ENCODE data around the gene CRACR2A. TPM values are rescaled to one million over a fixed set of nuclear protein-coding genes. Genes with fewer than 3 reads are reported as not detected.

The CRACR2A gene
- 1.3 TPM for polyA plus RNA-seq (ENCODE audit: insufficient read length)

DNA sequence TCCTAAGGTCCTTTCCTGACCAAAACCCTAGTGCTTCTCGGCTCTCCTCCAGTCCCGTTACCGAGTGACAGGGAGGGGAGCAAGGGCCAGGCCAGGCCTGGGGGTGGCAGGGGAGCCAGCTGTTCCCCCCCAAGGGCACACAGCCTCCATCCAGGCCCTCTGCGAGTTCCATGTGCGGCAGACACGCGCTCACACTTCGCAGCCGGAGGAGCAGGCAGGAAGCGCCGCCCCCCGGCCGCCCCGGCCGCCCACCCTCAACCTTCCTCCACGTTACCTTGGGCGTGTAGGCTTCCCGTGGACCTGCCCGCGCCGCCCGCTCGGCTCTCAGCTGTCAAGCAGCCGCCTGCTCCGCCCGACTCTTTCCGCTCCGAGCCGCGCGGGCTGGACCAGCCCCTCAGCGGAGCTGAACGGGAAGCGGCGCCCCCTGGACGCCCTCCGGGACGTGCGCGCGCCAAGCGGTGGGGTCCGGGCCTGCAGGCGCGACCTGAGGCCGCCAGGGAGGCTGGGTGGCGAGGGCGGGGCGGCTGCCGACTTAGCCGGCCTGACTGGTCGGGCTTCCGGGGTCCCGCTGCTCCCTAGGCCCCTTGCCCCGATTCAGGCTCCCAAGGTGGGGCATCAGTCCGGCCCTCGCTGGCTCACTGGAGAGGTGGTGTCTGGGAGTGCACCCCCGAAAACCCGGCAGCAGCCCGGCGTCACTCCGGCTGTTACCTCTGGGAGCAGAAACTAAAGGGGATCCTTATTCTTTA is at the start of gene CRACR2A:
Gene CRACR2A, minus strand, starts transcription at position 369 of the 746 bp plus-strand sequence. CDS start 56,110 bp downstream, outside the sequence.
- no peak for DNase-seq (ENCODE audit: low read depth)

DNA sequence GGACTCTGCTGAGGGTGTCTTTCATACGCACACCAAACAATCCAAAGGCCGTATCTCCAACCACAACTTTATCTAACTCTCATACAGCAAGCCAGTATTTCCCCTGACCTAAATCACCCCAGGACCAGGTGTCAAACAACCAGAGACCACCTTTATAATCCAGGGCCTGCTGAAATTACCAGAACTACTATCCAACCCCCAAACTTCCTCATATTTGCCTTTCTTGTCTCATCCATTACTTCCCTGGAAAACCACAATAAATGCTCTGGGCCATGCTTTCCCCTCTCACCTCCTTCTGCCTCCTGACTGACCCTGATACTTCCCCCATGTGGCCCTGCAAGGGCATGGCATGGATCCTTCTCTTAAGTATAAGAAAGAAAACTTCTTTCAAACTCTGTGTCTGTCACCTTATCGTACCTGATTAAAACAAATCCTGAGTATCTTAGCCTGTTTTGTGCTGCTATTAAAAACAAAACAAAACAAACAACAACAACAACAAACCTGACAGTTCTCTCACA is 44.7 kb upstream of the CRACR2A start:
- no peak for DNase-seq (ENCODE audit: low read depth)

- DNase-seq (ENCODE audit: low read depth) = no peak
Observed at GRCh38 chr12:3795492-3796133, 42.7 kb upstream of the CRACR2A start.

- no peak for DNase-seq (ENCODE audit: low read depth)
Observed at GRCh38 chr12:3795066-3795465, 42.2 kb upstream of the CRACR2A start.

GRCh38 chr12:3792623-3793288 is 39.8 kb upstream of the CRACR2A start:
- no peak for DNase-seq (ENCODE audit: low read depth)

DNA sequence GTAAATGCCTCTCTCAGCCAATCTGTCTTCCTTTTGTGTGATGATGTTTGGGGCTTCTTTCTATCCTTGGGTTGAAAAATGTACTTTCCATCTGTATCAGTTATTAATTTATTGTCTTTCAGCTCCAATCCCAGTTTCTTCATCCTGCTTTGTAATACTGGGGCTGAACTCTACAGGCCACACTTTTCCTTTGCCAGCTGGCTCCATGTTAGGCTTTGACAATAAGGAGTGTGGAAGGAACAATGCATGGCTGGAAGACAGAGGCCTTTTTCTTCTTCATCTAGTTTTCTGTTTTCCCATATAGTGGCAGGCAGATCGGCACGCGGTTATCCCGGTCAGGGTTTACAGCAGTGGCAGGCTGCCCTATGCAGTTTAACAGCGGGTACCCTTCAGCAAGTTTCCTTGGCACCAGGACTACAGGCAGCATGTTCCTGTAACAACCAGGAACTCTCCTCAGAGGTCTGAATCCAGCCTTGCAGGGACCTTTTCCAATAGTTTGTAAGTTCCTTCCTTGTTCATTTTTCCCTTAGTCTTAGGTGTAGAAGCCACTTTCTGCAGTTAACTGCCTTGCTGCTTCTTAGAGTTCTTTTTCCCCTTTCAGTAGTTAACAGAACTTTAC is 38.5 kb upstream of the CRACR2A start:
- DNase-seq (ENCODE audit: low read depth) = no peak

GRCh38 chr12:3790642-3791041 is 37.7 kb upstream of the CRACR2A start:
- DNase-seq (ENCODE audit: low read depth) = no peak

DNA sequence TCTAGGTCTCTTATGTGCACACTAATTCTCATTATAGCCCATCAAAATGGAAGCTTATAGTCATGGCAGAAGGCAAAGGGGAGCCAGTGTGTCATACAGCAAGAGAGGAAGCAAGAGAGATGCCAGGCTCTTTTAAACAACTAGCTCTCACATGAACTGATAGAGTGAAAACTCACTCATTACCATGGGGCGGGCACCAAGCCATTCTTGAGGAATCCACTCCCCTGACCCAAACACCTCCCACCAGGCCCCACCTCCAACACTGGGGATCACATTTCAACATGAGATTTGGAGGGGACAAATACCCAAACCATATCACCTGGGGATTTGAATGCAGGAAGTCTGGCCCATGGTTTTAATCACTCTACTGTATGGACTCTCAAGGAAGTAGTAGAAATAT is 36.9 kb upstream of the CRACR2A start:
- DNase-seq (ENCODE audit: low read depth) = no peak

GRCh38 chr12:3777206-3777809 is 24.4 kb upstream of the CRACR2A start:
- DNase-seq (ENCODE audit: low read depth) = no peak

DNA sequence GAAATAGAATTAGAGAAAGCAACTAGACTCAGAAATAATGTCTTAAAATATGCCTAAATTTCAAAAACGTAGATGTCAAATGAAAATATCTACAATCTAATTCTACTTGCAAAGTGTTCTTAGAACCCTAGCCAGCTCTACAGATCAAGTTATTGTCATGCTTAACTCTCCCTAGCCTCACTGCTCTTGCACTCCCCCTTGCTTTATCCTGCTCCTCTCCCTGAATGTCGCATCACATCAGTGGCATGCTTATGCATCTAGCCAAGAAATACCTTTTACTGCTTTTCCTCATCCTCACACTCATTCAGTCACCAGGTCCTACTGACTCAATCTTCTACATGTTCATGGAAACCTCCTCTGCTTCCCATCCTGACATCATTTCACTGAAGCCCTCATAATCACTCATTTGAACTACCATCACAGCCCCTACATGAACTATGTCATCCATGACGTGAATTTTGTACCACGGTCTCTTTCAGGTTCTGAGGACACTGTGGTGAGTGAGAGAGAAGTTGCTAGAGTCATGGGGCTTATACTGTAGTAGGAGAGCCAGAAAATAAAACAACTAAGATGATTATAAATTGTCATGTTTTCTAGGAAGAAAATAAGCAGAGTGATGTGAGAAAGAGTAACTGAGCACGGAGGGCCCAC is 22.6 kb upstream of the CRACR2A start:
- DNase-seq (ENCODE audit: low read depth) = no peak

DNA sequence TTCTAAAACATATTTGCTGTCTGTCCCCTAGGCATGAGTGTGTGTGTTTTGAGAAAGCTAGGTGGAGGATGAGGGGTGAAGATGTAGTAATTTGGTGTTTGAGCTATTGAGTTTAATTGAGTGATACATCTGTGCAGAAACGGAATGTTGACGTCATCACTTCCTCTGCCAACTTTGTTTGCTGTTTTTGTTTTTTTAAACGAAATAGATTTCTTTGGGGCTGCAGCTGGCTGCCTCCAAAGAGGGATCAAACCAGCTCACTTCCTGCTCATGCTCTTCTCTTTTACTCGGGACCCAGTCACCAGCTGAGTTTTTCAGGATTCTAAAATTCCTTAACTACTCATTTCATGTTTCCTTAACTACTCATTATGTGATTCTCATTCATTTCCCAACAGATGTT is 19.5 kb upstream of the CRACR2A start:
- no peak for DNase-seq (ENCODE audit: low read depth)

- no peak for DNase-seq (ENCODE audit: low read depth)
Observed at GRCh38 chr12:3771853-3772252, 18.9 kb upstream of the CRACR2A start.

- DNase-seq (ENCODE audit: low read depth) = no peak
Observed at GRCh38 chr12:3770891-3771290, 18.0 kb upstream of the CRACR2A start.

DNA sequence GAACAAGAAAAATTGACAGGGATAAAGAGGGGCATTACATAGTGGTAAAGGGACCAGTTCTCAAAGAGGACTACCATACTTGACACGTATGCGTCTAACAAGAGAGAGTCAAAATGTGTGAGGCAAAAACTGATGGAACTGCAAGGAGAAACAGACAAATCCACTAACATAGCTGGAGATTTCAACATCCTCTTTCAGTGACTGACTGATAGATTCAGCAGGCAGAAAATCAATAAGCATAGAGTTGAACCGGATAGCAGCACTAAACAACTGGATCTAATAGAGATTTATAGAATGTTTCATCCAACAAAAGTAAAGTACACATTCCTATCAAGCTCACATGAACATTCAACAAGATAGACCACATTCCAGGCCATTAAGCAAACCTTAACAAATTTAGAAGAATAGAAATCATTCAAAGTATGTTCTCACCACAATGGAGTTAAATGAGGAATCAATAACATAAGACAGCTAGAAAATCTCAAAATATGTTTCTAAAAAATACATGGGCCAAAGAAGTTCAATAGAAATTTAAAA is 16.1 kb upstream of the CRACR2A start:
- no peak for DNase-seq (ENCODE audit: low read depth)

DNA sequence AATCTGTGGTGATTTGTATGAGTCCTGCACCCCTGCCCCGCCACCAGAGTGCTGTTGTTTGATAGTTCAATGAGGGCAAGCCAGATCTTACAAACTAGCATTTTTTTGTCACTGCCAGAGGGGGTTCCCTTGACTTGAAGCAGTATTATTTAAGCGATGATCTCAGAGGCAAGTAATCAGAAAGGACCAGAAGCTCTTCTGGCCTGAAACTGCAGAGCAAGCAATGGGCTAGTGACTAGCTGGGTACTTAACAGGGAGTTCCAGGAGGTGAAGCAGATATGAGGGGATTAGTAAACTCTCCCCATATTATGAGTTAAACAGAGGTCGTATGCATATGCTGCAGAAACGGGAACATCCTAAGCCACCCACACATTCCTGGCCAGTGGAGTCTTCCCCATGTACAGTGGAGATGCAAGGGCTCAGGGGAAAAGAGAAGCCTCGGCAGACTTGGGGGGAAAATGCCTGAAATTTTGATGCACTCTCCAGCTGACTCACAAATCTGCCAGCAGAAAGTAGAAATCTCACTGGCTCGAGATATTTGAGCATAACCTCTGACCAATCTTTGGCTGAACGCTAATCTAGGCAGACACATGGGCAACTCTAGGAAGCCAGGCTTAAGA is 8.3 kb upstream of the CRACR2A start:
- no peak for DNase-seq (ENCODE audit: low read depth)

- DNase-seq (ENCODE audit: low read depth) = no peak
Observed at GRCh38 chr12:3759878-3760277, 7.0 kb upstream of the CRACR2A start.

GRCh38 chr12:3757261-3757660 is 4.4 kb upstream of the CRACR2A start:
- DNase-seq (ENCODE audit: low read depth) = no peak

- DNase-seq (ENCODE audit: low read depth) = no peak
Observed at GRCh38 chr12:3755898-3756297, 3.0 kb upstream of the CRACR2A start.

DNA sequence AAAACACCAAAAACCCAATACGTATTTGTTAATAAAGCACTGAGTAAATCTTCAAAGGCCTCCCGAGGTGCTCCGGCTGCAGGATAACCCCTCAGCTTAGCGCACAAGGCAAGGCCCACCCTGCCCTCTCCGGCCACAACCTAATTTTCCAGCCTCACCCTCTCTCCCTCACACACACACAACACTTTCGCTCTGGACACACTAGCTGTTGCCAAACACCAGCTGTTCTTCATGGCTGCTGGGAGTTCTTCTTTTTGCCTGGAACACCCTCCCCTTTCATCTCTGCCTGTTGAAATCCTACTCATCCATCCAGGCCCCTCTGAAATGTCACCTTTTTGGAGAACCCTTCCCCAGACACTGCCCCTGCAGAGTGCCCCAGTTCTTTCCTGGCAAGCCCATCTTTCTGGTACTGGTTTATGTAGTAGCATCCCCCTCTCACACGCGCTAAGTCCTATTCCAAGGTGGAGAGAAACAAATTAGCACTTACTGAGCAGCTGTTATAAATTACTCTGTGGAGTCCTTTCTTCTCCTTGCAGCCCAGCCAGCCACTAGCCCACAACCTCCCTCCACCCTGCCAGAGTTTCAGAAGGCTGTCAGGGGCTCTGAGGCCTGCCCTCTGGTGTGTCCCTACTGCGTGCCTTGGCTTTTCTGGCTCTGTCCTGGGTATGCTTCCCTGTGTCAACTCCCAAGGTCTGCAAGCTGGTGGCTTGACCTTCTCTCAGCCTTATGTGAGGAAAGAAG is 805 bp upstream of the CRACR2A start:
- no peak for DNase-seq (ENCODE audit: low read depth)
